AG09319 (cell line): Measurements from ENCODE around the gene KIZ.

Source experiments
- DNase-seq: peaks from one replicate; pipeline ENCODE4 v3.0.0-alpha.2; 2010; ENCODE audit warnings: low read depth; ENCODE audit errors: extremely low read depth
- CTCF ChIP-seq: IDR thresholded peaks from 2 replicates; pipeline ENCODE4 v1.5.1; 2011; ENCODE audit warnings: low read depth, mild to moderate bottlenecking, inconsistent platforms, low read length, moderate library complexity

KIZ gene

GRCh38 chr20:21179757-21180156 is 53.9 kb downstream of the KIZ start:
- peak; percentile 32 for DNase-seq
- no peak for TF ChIP-seq CTCF

GRCh38 chr20:21180248-21180647 is 54.4 kb downstream of the KIZ start:
- DNase-seq = no peak
- TF ChIP-seq CTCF = no peak

- no peak for TF ChIP-seq CTCF
- no peak for DNase-seq
These were observed 55.1 kb downstream of the KIZ start for GRCh38 chr20:21181028-21181427.

- no peak for TF ChIP-seq CTCF
- DNase-seq = peak; percentile 46
These were observed 57.1 kb downstream of the KIZ start for GRCh38 chr20:21182832-21183563.

GRCh38 chr20:21183722-21184121 is 57.8 kb downstream of the KIZ start:
- DNase-seq = no peak
- no peak for TF ChIP-seq CTCF

- DNase-seq = no peak
- no peak for TF ChIP-seq CTCF
These were observed 58.9 kb downstream of the KIZ start for GRCh38 chr20:21184819-21185218.

GRCh38 chr20:21185849-21186248 is 60.0 kb downstream of the KIZ start:
- no peak for DNase-seq
- no peak for TF ChIP-seq CTCF
